ENCODE measurements around the gene SYNDIG1.

SYNDIG1 gene

DNA sequence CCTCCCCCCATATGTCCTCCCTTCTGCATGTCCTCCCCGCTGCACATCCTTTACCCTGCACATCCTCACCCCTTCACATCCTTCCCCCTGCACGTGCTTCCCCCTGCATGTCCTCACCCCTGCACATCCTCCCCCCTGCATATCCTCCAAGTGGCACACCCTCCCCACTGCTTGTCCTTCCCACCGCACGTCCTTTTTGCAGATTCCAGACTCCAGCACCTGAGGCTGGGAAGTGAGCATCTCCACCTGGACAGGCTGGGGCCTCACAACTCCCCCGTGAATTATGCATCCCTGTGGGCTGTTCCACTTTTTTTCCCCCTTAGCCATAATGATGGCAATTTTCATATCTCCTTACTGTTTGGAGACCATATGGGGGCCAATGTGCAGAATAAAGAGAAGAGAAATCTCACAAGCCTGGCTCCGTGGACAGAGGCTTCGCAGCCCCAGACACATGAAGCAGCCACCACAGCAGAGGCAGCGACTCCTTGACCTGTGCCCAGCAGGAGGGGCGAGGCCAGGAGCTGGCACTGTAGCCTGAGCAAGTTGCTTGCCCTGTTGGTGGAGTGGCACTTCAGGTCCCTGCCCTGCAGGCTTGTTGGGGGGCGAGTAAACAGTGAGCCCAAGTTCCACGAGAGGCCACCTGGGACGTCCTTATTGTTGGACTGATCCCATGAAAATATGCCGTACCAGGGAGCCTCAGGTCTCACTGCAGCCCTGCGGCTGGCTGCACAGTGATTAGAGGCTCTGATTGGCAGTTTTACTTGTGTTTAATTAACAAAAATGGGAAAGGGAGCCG is 113.1 kb downstream of the SYNDIG1 start:
- no peaks in the 10 kb centered on the region for H3K27me3 ChIP-seq (ENCODE audit: insufficient read depth, poor library complexity, severe bottlenecking)
- ATAC-seq (ENCODE audit: low read depth) (no peak), DNase-seq (ENCODE audit: low spot score) (no peak)
- H3K36me3 ChIP-seq (ENCODE audit: low read depth) = no peaks in the 10 kb centered on the region
- no peaks in the 10 kb centered on the region for H3K4me1 ChIP-seq (ENCODE audit: insufficient read depth, poor library complexity, severe bottlenecking)
- no peaks in the 10 kb centered on the region for H3K9me3 ChIP-seq (ENCODE audit: severe bottlenecking)
- no peak overlapping the region for H3K4me3 ChIP-seq (ENCODE audit: severe bottlenecking)
- TF ChIP-seq, protein P1, sequence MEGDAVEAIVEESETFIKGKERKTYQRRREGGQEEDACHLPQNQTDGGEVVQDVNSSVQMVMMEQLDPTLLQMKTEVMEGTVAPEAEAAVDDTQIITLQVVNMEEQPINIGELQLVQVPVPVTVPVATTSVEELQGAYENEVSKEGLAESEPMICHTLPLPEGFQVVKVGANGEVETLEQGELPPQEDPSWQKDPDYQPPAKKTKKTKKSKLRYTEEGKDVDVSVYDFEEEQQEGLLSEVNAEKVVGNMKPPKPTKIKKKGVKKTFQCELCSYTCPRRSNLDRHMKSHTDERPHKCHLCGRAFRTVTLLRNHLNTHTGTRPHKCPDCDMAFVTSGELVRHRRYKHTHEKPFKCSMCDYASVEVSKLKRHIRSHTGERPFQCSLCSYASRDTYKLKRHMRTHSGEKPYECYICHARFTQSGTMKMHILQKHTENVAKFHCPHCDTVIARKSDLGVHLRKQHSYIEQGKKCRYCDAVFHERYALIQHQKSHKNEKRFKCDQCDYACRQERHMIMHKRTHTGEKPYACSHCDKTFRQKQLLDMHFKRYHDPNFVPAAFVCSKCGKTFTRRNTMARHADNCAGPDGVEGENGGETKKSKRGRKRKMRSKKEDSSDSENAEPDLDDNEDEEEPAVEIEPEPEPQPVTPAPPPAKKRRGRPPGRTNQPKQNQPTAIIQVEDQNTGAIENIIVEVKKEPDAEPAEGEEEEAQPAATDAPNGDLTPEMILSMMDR (IDR thresholded peaks at IDR 0.05; ENCODE audit: poor library complexity, severe bottlenecking) = no peak
- H3K27ac ChIP-seq (ENCODE audit: poor library complexity, severe bottlenecking) = no peak overlapping the region

DNA sequence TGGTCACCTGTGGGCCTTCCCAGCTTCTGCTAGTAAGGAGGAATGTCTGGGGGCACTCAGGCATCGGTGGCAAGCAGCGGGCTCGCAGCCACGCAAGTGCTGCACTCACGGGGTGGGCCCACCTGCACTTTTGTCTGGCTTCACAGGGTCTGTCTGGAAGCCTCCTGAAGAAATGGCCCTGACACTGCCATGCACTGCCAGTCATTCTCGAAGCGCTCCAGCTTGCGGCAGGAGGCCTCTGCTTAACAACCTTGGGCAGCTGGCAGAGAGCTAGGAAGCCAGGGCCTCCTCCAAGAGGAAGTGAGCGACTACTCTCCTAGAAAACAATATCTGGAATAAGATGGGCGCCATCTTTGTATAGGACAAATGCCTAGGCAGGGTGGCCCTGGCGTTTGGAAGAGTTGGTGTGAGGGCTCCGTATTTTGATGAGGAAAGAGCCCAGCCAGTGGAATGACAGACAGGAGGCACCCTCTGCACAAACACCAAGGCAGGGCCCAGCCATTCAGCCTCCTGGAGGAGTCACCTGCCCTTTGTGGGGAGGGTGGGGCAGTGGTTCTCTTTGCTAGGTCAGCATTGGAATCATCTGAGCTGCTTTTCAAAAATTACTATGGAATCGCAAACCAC is 113.9 kb downstream of the SYNDIG1 start:
- H3K9me3 ChIP-seq (ENCODE audit: severe bottlenecking) = no peaks in the 10 kb centered on the region
- TF ChIP-seq, protein P1 (IDR thresholded peaks at IDR 0.05; ENCODE audit: poor library complexity, severe bottlenecking) = no peak

DNA sequence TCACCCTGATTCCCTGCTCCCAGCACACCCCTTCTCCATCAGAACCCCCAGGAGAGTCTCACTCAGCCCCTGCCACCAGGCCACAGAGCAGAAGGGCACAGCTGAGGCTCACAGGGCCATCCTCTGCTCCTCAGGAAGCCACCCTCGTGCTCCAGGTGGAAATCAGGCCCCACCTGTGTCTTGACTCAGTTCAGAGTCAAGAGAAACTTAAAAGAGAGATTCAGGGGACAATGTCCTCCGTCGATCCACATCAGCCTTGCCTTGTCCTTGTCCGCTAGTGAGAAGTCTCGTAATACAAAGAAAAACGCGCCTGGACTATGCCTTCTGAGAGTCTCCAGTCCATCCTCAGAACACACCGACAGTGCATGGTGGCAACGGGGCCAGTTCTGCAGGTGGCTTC is 114.6 kb downstream of the SYNDIG1 start:
- H3K36me3 ChIP-seq (ENCODE audit: low read depth) = no peaks in the 10 kb centered on the region
- TF ChIP-seq, protein P1 (IDR thresholded peaks at IDR 0.05; ENCODE audit: poor library complexity, severe bottlenecking) = no peak
- ATAC-seq (ENCODE audit: low read depth) (no peak), DNase-seq (ENCODE audit: low spot score) (no peak)
- H3K27me3 ChIP-seq (ENCODE audit: insufficient read depth, poor library complexity, severe bottlenecking) = no peaks in the 10 kb centered on the region
- no peak overlapping the region for H3K27ac ChIP-seq (ENCODE audit: poor library complexity, severe bottlenecking)
- no peaks in the 10 kb centered on the region for H3K9me3 ChIP-seq (ENCODE audit: severe bottlenecking)
- H3K4me3 ChIP-seq (ENCODE audit: severe bottlenecking) = no peak overlapping the region
- H3K4me1 ChIP-seq (ENCODE audit: insufficient read depth, poor library complexity, severe bottlenecking) = no peaks in the 10 kb centered on the region

More for the DNA sequence above, 113.9 kb downstream of the SYNDIG1 start:
- DNase-seq (ENCODE audit: low spot score) (no peak), ATAC-seq (ENCODE audit: low read depth) (no peak)
- H3K4me3 ChIP-seq (ENCODE audit: severe bottlenecking) = no peak overlapping the region
- no peaks in the 10 kb centered on the region for H3K27me3 ChIP-seq (ENCODE audit: insufficient read depth, poor library complexity, severe bottlenecking)
- no peak overlapping the region for H3K27ac ChIP-seq (ENCODE audit: poor library complexity, severe bottlenecking)
- no peaks in the 10 kb centered on the region for H3K36me3 ChIP-seq (ENCODE audit: low read depth)
- no peaks in the 10 kb centered on the region for H3K4me1 ChIP-seq (ENCODE audit: insufficient read depth, poor library complexity, severe bottlenecking)

DNA sequence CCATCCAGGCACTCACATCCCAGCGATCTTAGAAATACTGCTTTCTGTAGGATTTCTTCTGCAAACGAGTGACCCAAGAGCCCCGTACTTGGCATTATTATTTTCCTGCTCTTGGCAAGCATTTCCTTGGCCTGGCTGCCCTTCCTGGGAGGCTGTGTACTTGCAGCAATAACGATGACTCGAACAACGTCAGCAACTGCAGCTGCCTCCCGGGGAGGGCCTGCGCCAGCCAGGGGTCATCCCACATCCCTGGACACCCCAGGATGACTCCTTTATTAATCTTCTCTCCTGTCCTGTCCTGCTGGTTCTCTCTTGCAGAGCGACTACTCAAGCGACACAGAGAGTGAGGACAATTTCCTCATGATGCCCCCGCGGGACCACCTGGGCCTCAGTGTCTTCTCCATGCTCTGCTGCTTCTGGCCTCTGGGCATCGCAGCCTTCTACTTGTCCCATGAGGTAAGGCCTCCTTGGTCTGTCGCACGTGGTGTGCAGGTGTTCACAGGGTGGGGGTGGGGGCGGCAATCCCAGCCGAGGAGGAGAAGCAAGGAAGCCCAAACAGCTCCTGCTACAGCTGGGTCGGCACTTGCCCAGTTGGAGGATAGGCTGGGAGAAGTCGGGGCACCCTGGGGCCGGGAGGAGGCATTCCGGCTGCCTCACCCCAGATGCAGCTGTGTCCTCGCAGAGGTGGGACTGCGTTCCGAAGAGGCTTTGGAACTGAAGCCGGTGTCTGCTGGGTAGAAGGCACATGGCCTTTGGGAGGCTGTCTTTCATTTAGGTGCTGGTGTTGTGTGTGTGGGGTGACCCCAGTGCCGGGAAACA is 115.3 kb downstream of the SYNDIG1 start:
- DNase-seq (ENCODE audit: low spot score) (no peak), ATAC-seq (ENCODE audit: low read depth) (no peak)
- Histone ChIP-seq H3K36me3 (ENCODE audit: low read depth) (no peaks in the 10 kb centered on the region), H3K27me3 (ENCODE audit: insufficient read depth, poor library complexity, severe bottlenecking) (no peaks in the 10 kb centered on the region), H3K9me3 (ENCODE audit: severe bottlenecking) (no peaks in the 10 kb centered on the region), H3K27ac (ENCODE audit: poor library complexity, severe bottlenecking) (no peak overlapping the region), H3K4me1 (ENCODE audit: insufficient read depth, poor library complexity, severe bottlenecking) (no peaks in the 10 kb centered on the region), H3K4me3 (ENCODE audit: severe bottlenecking) (no peak overlapping the region)
- TF ChIP-seq, protein P1 (IDR thresholded peaks at IDR 0.05; ENCODE audit: poor library complexity, severe bottlenecking) = no peak

Measured in RWPE2 (cell line).